ENCODE data around the gene UCP2.

The UCP2 gene

DNA sequence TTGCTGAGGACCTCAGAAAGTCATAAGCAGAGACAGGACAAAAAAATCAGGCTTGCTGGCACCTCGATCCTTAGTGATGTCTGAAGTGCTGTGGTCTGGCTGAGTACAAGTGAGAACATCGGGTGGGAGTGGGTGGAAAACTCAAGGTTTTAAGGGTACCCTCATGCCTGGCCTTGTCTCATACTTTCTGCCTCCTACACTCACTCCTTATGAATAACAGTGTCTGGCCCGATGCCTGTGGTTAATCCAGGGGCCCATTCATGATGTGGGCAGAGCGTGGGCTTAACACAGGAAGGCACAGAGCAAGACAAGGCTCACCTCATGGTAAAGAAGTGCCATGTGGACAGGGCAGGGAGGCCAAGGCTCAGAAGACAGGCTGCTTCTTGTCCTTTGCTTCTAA is 37.2 kb upstream of the UCP2 start:
- no peak for TF ChIP-seq USF1 (IDR thresholded peaks at IDR 0.05)

DNA sequence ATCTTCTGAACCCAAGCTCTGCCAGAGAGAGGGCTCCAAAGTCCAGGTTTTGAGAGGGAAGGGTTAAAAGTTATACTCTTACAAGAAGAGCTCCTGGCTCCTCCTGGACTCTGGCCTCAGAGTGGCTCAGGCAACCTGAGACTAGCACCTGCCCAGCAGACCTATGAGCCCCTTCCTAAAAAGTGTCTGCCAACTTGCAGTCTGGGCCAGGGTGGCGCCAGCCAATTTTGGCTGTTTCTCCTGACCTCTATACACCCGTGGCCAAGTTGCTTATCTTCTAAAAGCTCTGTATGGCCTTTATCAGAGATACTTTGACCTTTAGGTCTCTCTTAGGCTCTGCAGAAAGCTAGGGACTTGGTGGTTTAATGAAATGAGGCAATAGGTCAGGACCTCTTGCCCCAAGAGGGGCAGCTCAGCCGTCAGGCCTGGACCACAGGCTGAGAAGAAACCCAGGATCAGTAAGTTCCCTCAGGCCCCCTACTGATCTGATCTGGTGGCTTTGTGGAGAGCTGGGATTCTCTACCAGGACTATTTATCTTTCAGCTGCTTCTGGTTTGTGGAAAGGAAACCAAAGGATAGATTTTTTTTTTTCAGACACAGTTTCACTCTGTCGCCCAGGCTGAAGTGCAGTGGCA is 36.6 kb upstream of the UCP2 start:
- TF ChIP-seq ZBTB7A (IDR thresholded peaks at IDR 0.05; ENCODE audit: low read depth): no peak

DNA sequence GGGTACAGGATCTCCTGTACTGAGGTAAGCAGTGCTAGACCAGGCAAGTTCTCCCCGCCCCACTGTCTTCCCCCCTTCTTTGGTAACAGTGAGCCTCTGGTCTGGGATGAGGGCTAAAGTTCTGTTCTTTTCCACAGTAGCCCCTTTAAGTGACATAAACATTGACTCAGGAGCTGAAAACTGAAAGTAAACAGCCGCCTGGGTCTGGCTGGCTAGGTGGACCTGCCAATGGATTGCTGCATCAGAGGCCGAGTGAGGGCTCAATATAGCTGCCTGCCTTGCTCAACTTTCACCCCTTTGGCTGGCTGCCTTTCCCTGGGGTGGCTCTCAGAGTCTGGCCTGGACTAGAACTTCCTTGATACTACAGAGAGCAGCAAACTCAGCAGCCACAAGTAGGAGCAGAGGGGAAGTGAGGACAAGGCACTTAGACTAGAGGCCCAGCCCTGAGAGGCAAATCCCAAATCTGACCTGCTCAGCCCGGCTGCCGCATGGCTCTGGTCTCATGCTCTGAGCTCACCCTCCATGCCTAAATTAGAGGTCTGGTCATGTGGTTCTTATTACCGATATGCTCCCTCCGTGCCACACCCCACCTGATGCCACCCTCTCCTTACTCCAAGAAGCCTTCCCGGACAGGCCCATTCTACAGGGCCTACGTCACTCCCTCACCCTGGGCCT is 35.8 kb upstream of the UCP2 start:
- TF ChIP-seq, protein P1, sequence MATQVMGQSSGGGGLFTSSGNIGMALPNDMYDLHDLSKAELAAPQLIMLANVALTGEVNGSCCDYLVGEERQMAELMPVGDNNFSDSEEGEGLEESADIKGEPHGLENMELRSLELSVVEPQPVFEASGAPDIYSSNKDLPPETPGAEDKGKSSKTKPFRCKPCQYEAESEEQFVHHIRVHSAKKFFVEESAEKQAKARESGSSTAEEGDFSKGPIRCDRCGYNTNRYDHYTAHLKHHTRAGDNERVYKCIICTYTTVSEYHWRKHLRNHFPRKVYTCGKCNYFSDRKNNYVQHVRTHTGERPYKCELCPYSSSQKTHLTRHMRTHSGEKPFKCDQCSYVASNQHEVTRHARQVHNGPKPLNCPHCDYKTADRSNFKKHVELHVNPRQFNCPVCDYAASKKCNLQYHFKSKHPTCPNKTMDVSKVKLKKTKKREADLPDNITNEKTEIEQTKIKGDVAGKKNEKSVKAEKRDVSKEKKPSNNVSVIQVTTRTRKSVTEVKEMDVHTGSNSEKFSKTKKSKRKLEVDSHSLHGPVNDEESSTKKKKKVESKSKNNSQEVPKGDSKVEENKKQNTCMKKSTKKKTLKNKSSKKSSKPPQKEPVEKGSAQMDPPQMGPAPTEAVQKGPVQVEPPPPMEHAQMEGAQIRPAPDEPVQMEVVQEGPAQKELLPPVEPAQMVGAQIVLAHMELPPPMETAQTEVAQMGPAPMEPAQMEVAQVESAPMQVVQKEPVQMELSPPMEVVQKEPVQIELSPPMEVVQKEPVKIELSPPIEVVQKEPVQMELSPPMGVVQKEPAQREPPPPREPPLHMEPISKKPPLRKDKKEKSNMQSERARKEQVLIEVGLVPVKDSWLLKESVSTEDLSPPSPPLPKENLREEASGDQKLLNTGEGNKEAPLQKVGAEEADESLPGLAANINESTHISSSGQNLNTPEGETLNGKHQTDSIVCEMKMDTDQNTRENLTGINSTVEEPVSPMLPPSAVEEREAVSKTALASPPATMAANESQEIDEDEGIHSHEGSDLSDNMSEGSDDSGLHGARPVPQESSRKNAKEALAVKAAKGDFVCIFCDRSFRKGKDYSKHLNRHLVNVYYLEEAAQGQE (IDR thresholded peaks at IDR 0.05; ENCODE audit: low read depth): no peak

DNA sequence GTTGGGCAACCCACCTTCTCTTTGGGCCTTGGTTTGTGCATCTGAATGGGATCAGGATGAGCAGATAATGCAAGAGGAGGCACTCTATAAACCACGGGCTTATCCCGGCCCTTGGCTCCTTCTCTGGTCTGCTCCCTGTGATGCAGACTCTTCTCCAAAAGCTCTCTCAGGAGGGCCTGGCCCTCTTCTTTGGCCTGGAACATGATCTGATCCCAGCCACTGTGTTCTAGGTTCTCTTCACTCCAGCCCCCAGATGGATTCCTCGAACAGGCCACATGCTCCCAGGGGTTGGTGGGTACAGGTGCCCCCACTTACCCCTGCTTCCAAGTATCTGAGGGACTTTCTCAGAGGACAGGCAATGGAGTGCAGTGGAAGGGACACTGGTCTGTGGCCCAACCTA is 35.0 kb upstream of the UCP2 start:
- TF ChIP-seq RAD21 (IDR thresholded peaks at IDR 0.05; ENCODE audit: low read depth) (no peak), TAF1 (IDR thresholded peaks at IDR 0.05; ENCODE audit: low read depth) (no peak), CREB1 (IDR thresholded peaks at IDR 0.05; ENCODE audit: low read depth) (no peak), FOXM1 (IDR thresholded peaks at IDR 0.05; ENCODE audit: borderline replicate concordance, low read depth) (no peak), USF1 (IDR thresholded peaks at IDR 0.05) (no peak), NFIC (IDR thresholded peaks at IDR 0.05) (no peak), YY1 (IDR thresholded peaks at IDR 0.05; ENCODE audit: low read depth) (no peak), EGR1 (IDR thresholded peaks at IDR 0.05) (no peak), EP300 (IDR thresholded peaks at IDR 0.05; ENCODE audit: borderline replicate concordance) (no peak), CEBPB (IDR thresholded peaks at IDR 0.05) (no peak), ZBTB7A (IDR thresholded peaks at IDR 0.05; ENCODE audit: low read depth) (no peak), TEAD4 (IDR thresholded peaks at IDR 0.05) (no peak), TCF12 (IDR thresholded peaks at IDR 0.05; ENCODE audit: low read depth) (no peak)
- TF ChIP-seq, protein P2, sequence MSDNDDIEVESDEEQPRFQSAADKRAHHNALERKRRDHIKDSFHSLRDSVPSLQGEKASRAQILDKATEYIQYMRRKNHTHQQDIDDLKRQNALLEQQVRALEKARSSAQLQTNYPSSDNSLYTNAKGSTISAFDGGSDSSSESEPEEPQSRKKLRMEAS (IDR thresholded peaks at IDR 0.05): no peak
- TF ChIP-seq, protein P1 (IDR thresholded peaks at IDR 0.05; ENCODE audit: low read depth): no peak

- no peak for TF ChIP-seq YY1 (IDR thresholded peaks at IDR 0.05; ENCODE audit: low read depth)
- no peak for TF ChIP-seq FOXM1 (IDR thresholded peaks at IDR 0.05; ENCODE audit: borderline replicate concordance, low read depth)
- no peak for TF ChIP-seq EP300 (IDR thresholded peaks at IDR 0.05; ENCODE audit: borderline replicate concordance)
These were observed 33.5 kb upstream of the UCP2 start for GRCh38 chr11:74015919-74016684.

DNA sequence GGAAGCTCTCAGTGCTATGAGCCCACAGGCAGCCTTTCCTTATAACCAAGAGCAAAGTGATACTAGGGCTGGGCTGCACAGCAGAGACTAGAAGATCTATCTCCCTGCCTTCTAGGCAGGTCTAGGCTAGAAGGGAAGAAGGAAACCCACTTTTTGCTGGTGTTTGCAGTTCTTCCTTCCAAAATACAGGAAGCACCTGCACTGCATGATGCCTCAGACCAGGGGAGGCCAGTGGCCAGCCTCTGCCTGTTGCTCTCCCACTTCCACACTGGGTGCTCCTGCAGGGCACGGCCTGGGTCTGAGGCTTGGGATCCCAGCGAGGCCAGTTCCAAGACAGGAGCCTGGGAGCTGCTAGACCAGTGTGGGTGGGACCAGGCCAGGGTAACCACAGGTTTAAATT is 32.2 kb upstream of the UCP2 start:
- TF ChIP-seq, protein P1 (IDR thresholded peaks at IDR 0.05; ENCODE audit: low read depth): no peak
- TF ChIP-seq FOXM1 (IDR thresholded peaks at IDR 0.05; ENCODE audit: borderline replicate concordance, low read depth) (no peak), TCF12 (IDR thresholded peaks at IDR 0.05; ENCODE audit: low read depth) (no peak), CREB1 (IDR thresholded peaks at IDR 0.05; ENCODE audit: low read depth) (no peak), YY1 (IDR thresholded peaks at IDR 0.05; ENCODE audit: low read depth) (no peak), USF1 (IDR thresholded peaks at IDR 0.05) (no peak), EGR1 (IDR thresholded peaks at IDR 0.05) (no peak), RAD21 (IDR thresholded peaks at IDR 0.05; ENCODE audit: low read depth) (no peak)
- TF ChIP-seq, protein P2 (IDR thresholded peaks at IDR 0.05): no peak

Measured in Ishikawa (cell line).